Measurements from ENCODE around the gene SPRED2. TPM values are rescaled to one million over a fixed set of nuclear protein-coding genes. Genes with fewer than 3 reads are reported as not detected.

Gene SPRED2
- total RNA-seq, 1 donor from 2014 or later: 18.4 TPM

DNA sequence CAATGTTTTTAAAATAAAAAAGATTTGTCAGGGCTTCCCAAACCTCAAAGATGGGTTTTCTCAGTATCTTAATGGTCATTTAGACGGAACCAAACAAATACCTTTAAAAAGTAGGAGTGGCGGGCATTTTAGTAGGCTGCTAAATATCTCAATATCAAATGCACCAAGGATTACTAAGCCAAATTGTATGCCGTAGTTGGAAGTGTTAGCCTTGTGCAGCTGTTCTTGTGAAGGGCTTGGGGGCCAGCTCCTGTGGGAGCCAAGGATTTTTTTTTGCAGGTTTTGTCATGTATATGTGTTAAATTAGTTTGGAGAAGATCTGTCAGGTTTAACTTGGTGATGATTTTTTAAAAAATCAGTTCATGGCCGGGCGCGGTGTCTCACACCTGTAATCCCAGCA is 152.6 kb downstream of the SPRED2 start:
- Histone ChIP-seq H3K36me3 (no peaks in the 10 kb centered on the region), H3K9me3 (no peaks in the 10 kb centered on the region), H3K4me1 (peaks cover 24% of the 10 kb centered on the region), H3K27ac (no peak overlapping the region), H3K27me3 (no peaks in the 10 kb centered on the region), H3K4me3 (no peak overlapping the region)
- no peak for DNase-seq (ENCODE audit: extremely low spot score in 2 of 2)
- TF ChIP-seq, protein P1, sequence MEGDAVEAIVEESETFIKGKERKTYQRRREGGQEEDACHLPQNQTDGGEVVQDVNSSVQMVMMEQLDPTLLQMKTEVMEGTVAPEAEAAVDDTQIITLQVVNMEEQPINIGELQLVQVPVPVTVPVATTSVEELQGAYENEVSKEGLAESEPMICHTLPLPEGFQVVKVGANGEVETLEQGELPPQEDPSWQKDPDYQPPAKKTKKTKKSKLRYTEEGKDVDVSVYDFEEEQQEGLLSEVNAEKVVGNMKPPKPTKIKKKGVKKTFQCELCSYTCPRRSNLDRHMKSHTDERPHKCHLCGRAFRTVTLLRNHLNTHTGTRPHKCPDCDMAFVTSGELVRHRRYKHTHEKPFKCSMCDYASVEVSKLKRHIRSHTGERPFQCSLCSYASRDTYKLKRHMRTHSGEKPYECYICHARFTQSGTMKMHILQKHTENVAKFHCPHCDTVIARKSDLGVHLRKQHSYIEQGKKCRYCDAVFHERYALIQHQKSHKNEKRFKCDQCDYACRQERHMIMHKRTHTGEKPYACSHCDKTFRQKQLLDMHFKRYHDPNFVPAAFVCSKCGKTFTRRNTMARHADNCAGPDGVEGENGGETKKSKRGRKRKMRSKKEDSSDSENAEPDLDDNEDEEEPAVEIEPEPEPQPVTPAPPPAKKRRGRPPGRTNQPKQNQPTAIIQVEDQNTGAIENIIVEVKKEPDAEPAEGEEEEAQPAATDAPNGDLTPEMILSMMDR (IDR thresholded peaks at IDR 0.05): no peak
- TF ChIP-seq POLR2A (IDR thresholded peaks at IDR 0.05) (no peak), POLR2AphosphoS5 (IDR thresholded peaks at IDR 0.05; ENCODE audit: insufficient read depth in 1 of 2, low read depth in 1 of 2) (no peak)
- intact Hi-C loops (cut with DNase I): no loop called here

GRCh38 chr2:65278531-65278981 is 153.8 kb downstream of the SPRED2 start:
- TF ChIP-seq POLR2A (IDR thresholded peaks at IDR 0.05) (no peak), POLR2AphosphoS5 (IDR thresholded peaks at IDR 0.05; ENCODE audit: insufficient read depth in 1 of 2, low read depth in 1 of 2) (no peak)
- TF ChIP-seq, protein P1 (IDR thresholded peaks at IDR 0.05): no peak
- Histone ChIP-seq H3K4me1 (peaks cover 24% of the 10 kb centered on the region), H3K9me3 (no peaks in the 10 kb centered on the region), H3K36me3 (no peaks in the 10 kb centered on the region), H3K27me3 (no peaks in the 10 kb centered on the region), H3K4me3 (no peak overlapping the region), H3K27ac (no peak overlapping the region)
- intact Hi-C loops (cut with DNase I): no loop called here
- no peak for DNase-seq (ENCODE audit: extremely low spot score in 2 of 2)

DNA sequence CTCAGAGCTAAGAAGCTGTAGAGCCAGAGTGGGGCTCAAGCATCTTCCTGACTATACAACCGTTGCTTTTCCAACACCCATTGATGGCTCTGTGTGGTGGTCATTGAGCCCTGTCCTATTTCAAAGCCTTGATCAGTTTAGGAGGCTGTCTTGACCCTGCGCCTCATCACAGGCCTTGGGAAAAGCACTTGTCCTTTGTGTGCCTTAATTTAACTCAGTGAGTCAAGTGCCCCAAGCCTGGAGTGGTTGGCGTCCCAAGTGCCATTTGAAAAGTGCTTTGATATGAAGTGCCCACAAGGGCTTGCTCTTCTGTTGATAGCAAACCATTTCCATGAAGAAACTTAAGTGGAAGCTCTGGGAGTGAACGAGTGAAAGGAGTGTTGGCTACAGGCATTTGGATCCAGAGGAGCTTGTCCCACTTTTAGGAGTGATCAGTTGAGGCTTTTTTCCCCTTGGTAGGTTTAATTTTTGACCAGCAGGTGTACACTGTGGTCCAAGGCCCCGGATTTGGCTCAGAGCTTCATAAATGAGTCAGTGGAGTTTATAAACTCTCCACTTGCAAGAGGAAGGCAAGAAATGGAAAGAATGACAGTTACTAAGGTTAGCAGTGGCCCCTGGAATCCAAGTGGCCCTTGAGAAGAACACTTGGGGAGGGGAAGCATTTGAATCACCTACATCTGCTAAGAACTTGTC is 154.5 kb downstream of the SPRED2 start:
- Histone ChIP-seq H3K9me3 (no peaks in the 10 kb centered on the region), H3K36me3 (peaks cover 0 to 1% of the 10 kb centered on the region in 2 donors)

GRCh38 chr2:65277118-65277517 is 155.3 kb downstream of the SPRED2 start:
- no peaks in the 10 kb centered on the region for H3K27me3 ChIP-seq
- TF ChIP-seq POLR2A (IDR thresholded peaks at IDR 0.05) (no peak), POLR2AphosphoS5 (IDR thresholded peaks at IDR 0.05; ENCODE audit: insufficient read depth in 1 of 2, low read depth in 1 of 2) (no peak)
- TF ChIP-seq, protein P1 (IDR thresholded peaks at IDR 0.05): no peak
- intact Hi-C loops (cut with DNase I): no loop called here
- peaks cover 0 to 8% of the 10 kb centered on the region in 2 donors for H3K36me3 ChIP-seq
- H3K4me1 ChIP-seq: peaks cover 17% of the 10 kb centered on the region
- H3K27ac ChIP-seq: no peak overlapping the region
- H3K9me3 ChIP-seq: no peaks in the 10 kb centered on the region
- DNase-seq (ENCODE audit: extremely low spot score in 2 of 2): no peak
- H3K4me3 ChIP-seq: no peak overlapping the region

More for the DNA sequence above, 154.5 kb downstream of the SPRED2 start:
- peaks cover 24% of the 10 kb centered on the region for H3K4me1 ChIP-seq
- no peak overlapping the region for H3K27ac ChIP-seq
- intact Hi-C loops (cut with DNase I): no loop called here
- H3K27me3 ChIP-seq: no peaks in the 10 kb centered on the region
- H3K4me3 ChIP-seq: no peak overlapping the region
- DNase-seq (ENCODE audit: extremely low spot score in 2 of 2): no peak
- TF ChIP-seq POLR2AphosphoS5 (IDR thresholded peaks at IDR 0.05; ENCODE audit: insufficient read depth in 1 of 2, low read depth in 1 of 2) (no peak), POLR2A (IDR thresholded peaks at IDR 0.05) (no peak)
- TF ChIP-seq, protein P1 (IDR thresholded peaks at IDR 0.05): no peak

DNA sequence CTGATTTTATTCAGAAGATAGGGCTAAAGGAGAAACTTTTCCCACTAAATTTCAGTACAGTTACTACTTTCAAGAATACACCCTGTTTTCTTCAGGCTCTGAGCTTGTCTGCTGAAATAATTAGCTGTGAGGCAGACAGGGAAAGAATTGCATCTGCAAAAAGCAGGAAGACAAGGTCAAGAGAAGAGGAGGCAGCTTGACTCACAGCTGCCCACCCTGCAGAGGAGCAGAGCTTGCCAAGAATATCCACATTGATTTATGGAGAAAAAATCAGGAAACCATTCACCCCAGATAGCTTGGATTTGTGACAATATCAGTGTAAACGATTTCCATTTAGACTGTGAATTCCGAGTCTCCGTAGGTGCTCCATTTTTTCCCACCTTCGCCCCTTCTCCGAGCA is 155.8 kb downstream of the SPRED2 start:
- Histone ChIP-seq H3K27me3 (no peaks in the 10 kb centered on the region), H3K36me3 (peaks cover 0 to 13% of the 10 kb centered on the region in 2 donors), H3K27ac (no peak overlapping the region), H3K4me1 (peaks cover 12% of the 10 kb centered on the region), H3K9me3 (no peaks in the 10 kb centered on the region), H3K4me3 (no peak overlapping the region)
- TF ChIP-seq, protein P1 (IDR thresholded peaks at IDR 0.05): no peak
- no peak for TF ChIP-seq POLR2A (IDR thresholded peaks at IDR 0.05)
- no peak for TF ChIP-seq POLR2AphosphoS5 (IDR thresholded peaks at IDR 0.05; ENCODE audit: insufficient read depth in 1 of 2, low read depth in 1 of 2)
- no peak for DNase-seq (ENCODE audit: extremely low spot score in 2 of 2)
- intact Hi-C loops (cut with DNase I): no loop called here

Data from vagina (tissue), 2 donors.